Fibroblast of lung (primary cell): ENCODE results near the gene PON1.

Experiments used
- CTCF ChIP-seq, 2 donors: IDR thresholded peaks in 1 of 2; conservative IDR thresholded peaks in 1 of 2; 1 replicate in 1 of 2; 2 replicates in 1 of 2; pipeline ENCODE4 v1.5.1; 2011 to 2012; ENCODE audit warnings: low read length in 2 of 2, control low read depth in 1 of 2, inconsistent platforms in 1 of 2, low read depth in 1 of 2, mild to moderate bottlenecking in 1 of 2
- EZH2 ChIP-seq: IDR thresholded peaks from 2 replicates; pipeline ENCODE4 v1.5.1; 2012; ENCODE audit warnings: low read length, control low read depth, mild to moderate bottlenecking; ENCODE audit errors: missing control alignments

GRCh38 chr7:95321720-95322119 lies 2.6 kb downstream of the PON1 start:
- no peak for TF ChIP-seq CTCF (conservative IDR thresholded peaks at IDR 0.05 in 1 of 2, IDR thresholded peaks at IDR 0.05 in 1 of 2; ENCODE audit: low read depth in 1 of 2, low read length in 2 of 2)
- no peak for TF ChIP-seq EZH2
